Right cardiac atrium (tissue), 5 donors: Measurements from ENCODE around the gene OGFR. TPM values are rescaled to one million over a fixed set of nuclear protein-coding genes. Genes with fewer than 3 reads are reported as not detected.
A peak's percentile ranks its signal among the peaks of the same experiment; 100 is the strongest.

Experiments
- ATAC-seq, 2 donors: fragments of 200-7000 bp; cut with Tn5 transposase; one replicate each; pipeline versions ENCODE4 v1.8.0 to v1.9.1; 2020; ENCODE audit warnings: moderate library complexity in 2 of 2, mild to moderate bottlenecking in 1 of 2
- DNase-seq, 3 donors: peaks; one replicate each; pipeline ENCODE4 v3.0.0-alpha.2; 2020
- H3K27ac ChIP-seq: one replicate; pipeline ENCODE4 v1.5.1; 2013; ENCODE audit warnings: mild to moderate bottlenecking, low read length, control low read depth, moderate library complexity
- H3K27me3 ChIP-seq: one replicate; pipeline ENCODE4 v1.6.1; 2013; ENCODE audit not compliant: control insufficient read depth, insufficient read depth
- H3K4me1 ChIP-seq: one replicate; pipeline ENCODE4 v1.6.1; 2013; ENCODE audit warnings: low read length; ENCODE audit not compliant: control insufficient read depth, insufficient read depth
- H3K4me3 ChIP-seq: one replicate; pipeline ENCODE4 v1.5.1; 2013; ENCODE audit warnings: low read length, control low read depth
- H3K9me3 ChIP-seq: one replicate; pipeline ENCODE4 v1.6.1; 2013; ENCODE audit warnings: low read length; ENCODE audit not compliant: control insufficient read depth
- WGBS: extraction: QIAGEN DNeasy Blood & Tissue Kit; methylation state at CpG from one replicate; pipeline ENCODE4 v1.1.7; 2013; 5-methylcytosine and 5-hydroxymethylcytosine counted together
- intact Hi-C, 4 donors: fragments of 100-400 bp; cut with DNase I; formaldehyde crosslinking; loops; one replicate each; pipeline versions ENCODE4 v1.11.0 to v1.14.0; 2022 to 2023
- polyA plus RNA-seq: library from polyadenylated mRNA; stranded (reverse); fragments of 200-250 nt; gene quantifications from one replicate; pipeline ENCODE4 v1.2.3, GENCODE V29; 2013
- total RNA-seq, 4 donors: library from RNA; stranded (reverse); fragmentation: NEBNext Ultra II Directional; extraction: Animal tissue kit (Norgen Biotek cat#: 25700); gene quantifications; one replicate each; pipeline ENCODE4 v1.2.1, GENCODE V29; 2021
- donor health status: healthy with polysubstance abuse.
- donor health status: DM: no; HTN: yes; CAD: no.
- donor health status: DM: no; HTN: no; CAD: no.
- donor health status: DM: no; HTN: yes; CAD: no; lungs with severe emphysema.
- donor health status: DM: yes; HTN: yes; CAD: no.

OGFR gene
- total and polyA plus RNA-seq, 5 donors = 21.0 to 29.6 (median 24.6) TPM

DNA sequence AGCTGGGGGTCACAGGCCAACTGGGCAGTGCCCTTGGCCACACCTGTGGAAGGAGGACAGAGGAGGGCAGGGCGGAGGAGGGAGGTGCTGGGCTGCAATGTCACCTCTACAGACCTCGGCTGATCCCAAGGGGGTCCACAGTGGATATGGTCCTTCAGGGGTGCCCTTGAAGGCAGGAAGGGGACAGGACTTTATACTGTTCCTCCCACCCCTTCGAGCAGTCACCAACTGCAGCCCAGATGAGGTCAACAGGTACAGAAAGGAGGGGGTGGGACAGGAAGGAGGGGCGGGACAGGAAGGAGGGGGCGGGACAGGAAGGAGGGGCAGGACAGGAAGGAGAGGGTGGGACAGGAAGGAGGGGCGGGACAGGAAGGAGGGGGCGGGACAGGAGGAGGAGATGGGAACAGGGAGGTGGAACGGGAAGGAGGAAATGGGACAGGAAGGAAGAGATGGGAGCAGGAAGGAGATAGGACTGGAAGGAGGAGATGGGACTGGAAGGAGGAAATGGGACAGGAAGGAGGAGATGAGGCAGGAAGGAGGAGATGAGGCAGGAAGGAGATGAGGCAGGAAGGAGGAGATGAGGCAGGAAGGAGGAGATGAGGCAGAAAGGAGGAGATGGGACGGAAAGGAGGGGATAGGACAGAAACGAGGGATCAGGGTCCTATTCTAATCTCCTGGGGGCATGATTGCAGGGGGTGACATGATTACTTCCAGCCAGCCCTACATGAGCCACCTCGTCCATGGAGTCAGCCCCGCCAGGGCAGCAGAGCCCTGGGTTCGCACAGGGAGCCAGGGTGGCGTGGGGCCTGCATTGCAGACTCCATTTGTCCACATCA is 27.7 kb upstream of the OGFR start:
- Histone ChIP-seq H3K27me3 (no peaks in the 10 kb centered on the region), H3K4me1 (no peaks in the 10 kb centered on the region), H3K9me3 (no peaks in the 10 kb centered on the region), H3K27ac (no peak overlapping the region), H3K4me3 (no peak overlapping the region)
- WGBS = 67% methylated on average over 14 of the region's 14 CpGs
- intact Hi-C loops = no loop called here
- DNase-seq (no peak), ATAC-seq (peak in 1 of 2 donors; percentile 48)

DNA sequence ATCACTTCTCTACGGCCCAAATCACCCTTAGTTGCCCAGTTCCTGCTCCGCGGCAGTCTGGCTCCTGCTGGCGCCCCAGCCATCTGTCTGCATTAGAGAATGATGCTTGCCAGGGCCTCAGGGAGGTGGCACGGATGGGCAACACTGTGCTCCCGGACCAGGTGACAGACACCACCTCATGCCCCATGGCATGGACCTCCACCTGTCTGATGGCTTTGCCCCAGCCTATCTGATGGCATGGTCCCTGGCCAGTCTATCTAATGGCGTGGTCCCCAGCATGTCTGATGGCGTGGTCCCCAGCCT is 27.2 kb upstream of the OGFR start:
- DNase-seq (no peak), ATAC-seq (no peak)
- no peak overlapping the region for H3K4me3 ChIP-seq
- no peak overlapping the region for H3K27ac ChIP-seq
- peaks cover under 1% of the 10 kb centered on the region for H3K4me1 ChIP-seq
- H3K9me3 ChIP-seq = no peaks in the 10 kb centered on the region
- no peaks in the 10 kb centered on the region for H3K27me3 ChIP-seq
- intact Hi-C loops = no loop called here
- 91% methylated on average over 8 of the region's 8 CpGs for WGBS

DNA sequence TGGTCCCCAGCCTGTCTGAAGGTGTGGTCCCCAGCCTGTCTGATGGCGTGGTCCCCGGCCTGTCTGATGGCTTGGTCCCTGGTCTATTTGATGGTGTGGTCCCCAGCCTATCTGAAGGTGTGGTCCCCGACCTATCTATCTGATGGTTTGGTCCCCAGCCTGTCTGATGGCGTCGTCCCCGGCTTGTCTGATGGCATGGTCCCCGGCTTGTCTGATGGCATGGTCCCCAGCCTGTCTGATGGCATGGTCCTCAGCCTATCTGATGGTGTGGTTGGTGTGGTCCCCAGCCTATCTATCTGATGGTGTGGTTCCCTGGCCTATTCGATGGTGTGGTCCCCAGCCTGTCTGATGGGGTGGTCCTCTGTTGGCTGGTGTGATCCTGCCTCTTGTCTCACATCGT is 26.6 kb upstream of the OGFR start:
- H3K4me1 ChIP-seq = peaks cover 4% of the 10 kb centered on the region
- 93% methylated on average over 9 of the region's 9 CpGs for WGBS
- DNase-seq (no peak), ATAC-seq (no peak)
- H3K27me3 ChIP-seq = no peaks in the 10 kb centered on the region
- H3K27ac ChIP-seq = no peak overlapping the region
- H3K4me3 ChIP-seq = no peak overlapping the region
- H3K9me3 ChIP-seq = no peaks in the 10 kb centered on the region
- intact Hi-C loops = no loop called here

DNA sequence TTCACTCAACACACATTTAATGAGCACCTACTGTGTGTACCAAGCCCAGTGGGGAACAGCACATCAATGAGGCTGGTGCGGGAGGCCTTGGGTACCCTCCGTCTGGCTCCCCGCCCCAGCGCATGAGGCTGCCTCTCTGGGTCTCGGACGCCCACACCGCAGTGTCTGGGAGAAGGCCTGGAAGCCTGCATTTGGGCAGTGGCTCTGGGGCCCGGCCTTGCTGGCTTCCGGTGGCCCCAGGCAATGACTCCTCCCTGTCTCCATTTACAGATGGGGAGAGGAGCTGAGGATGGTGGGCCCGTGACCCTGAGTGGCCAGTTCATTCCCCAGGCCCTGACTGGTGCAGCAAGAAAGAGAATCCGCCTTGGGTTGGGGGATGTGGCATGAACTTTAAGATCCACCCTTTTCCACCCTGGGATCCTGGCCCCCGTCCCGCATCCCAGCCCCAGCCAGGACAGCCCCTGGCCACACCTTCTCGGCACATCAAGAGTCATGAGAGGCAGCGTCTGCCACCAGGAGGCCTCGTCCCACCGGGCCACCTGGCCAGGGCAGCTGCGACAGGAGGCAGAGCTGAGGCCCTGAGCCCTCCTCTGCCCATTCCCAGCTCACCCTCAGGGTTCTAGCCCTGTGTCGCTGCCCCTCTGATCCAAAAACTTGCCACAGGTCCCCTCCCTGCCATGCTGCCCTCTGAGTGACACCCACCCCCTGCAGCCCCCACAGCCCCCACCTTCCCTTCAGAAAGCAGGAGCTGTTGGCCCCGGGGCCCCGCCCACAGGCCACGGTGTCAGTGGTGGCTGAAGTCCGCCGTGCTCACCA is 25.8 kb upstream of the OGFR start:
- ATAC-seq = no peak
- no peak overlapping the region for H3K27ac ChIP-seq
- WGBS = 77% methylated on average over 24 of the region's 24 CpGs

DNA sequence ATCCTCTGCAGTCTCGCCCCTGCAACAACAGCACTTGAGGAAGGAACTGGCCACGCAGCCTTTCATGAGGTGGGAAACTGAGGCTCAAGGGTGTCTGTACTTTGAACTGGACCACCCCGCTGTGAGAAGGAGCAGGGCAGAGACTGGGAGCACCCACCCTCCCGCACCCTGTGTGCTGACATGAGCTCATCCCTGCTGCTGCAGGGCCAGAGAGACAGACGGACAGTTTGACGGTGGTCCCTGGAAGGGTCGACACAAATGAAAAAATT is 25.3 kb upstream of the OGFR start:
- no peak for ATAC-seq
- Histone ChIP-seq H3K4me1 (peaks cover 4% of the 10 kb centered on the region), H3K27me3 (no peaks in the 10 kb centered on the region), H3K4me3 (no peak overlapping the region), H3K9me3 (no peaks in the 10 kb centered on the region), H3K27ac (no peak overlapping the region)
- 89% methylated on average over 7 of the region's 7 CpGs for WGBS
- DNase-seq = no peak
- intact Hi-C loops = no loop called here

More for the DNA sequence above, 25.8 kb upstream of the OGFR start:
- DNase-seq = no peak
- Histone ChIP-seq H3K4me1 (peaks cover 4% of the 10 kb centered on the region), H3K9me3 (no peaks in the 10 kb centered on the region), H3K4me3 (no peak overlapping the region), H3K27me3 (no peaks in the 10 kb centered on the region)
- intact Hi-C loops = no loop called here

DNA sequence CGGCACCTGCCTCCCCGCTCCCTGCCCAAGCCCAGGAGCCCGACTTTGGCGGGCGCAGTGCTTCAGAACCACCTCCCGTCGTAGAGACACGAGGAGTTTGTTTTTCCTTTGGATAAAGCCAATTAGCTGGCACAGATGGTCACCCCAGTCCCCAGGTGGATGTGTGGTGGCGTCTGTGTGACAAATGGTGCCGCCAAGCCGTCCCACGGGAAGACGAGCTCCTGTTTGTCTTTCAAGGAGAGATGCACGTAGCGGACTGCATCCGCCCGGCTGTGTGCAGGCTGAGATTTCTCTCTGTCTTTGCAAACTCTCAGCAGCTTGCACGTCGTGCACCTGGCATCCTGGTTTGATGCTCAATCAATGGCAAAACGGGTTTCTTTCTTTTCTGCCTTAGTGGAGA is 24.4 kb upstream of the OGFR start:
- H3K4me3 ChIP-seq = no peak overlapping the region
- no peak overlapping the region for H3K27ac ChIP-seq
- no peaks in the 10 kb centered on the region for H3K9me3 ChIP-seq
- peaks cover 4% of the 10 kb centered on the region for H3K4me1 ChIP-seq
- ATAC-seq (no peak), DNase-seq (no peak)
- intact Hi-C loops = loop anchor here in 2 of 4 donors (10.0 kb wide), 1 partner anchor 275 kb away; no protein-coding TSS in a partner anchor
- 76% methylated on average over 20 of the region's 20 CpGs for WGBS
- no peaks in the 10 kb centered on the region for H3K27me3 ChIP-seq

DNA sequence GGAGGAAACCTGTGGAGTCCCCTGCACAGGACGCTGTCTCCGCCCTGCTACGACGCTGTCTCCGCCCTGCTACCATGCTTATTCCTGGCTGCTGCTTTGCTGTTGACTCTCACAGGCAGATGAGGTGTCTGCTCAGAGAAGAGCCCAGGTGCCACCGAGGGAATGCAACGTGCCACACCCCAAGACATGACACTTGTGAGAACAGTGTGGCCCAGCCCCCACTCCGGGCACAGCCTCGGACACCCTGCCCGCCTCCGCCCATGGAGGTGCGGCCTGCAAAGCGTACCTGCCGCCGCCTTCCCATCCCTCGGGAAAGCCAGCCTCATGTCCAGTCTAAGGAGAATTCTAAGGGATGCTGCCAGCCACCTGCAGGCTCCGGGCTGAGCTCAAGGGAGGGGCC is 23.9 kb upstream of the OGFR start:
- Histone ChIP-seq H3K4me1 (peaks cover 4% of the 10 kb centered on the region), H3K4me3 (no peak overlapping the region), H3K27me3 (no peaks in the 10 kb centered on the region), H3K27ac (no peak overlapping the region), H3K9me3 (no peaks in the 10 kb centered on the region)
- ATAC-seq (no peak), DNase-seq (no peak)
- intact Hi-C loops = loop anchor here in 2 of 4 donors (10.0 kb wide), 1 partner anchor 276 kb away; no protein-coding TSS in a partner anchor
- 87% methylated on average over 17 of the region's 17 CpGs for WGBS

DNA sequence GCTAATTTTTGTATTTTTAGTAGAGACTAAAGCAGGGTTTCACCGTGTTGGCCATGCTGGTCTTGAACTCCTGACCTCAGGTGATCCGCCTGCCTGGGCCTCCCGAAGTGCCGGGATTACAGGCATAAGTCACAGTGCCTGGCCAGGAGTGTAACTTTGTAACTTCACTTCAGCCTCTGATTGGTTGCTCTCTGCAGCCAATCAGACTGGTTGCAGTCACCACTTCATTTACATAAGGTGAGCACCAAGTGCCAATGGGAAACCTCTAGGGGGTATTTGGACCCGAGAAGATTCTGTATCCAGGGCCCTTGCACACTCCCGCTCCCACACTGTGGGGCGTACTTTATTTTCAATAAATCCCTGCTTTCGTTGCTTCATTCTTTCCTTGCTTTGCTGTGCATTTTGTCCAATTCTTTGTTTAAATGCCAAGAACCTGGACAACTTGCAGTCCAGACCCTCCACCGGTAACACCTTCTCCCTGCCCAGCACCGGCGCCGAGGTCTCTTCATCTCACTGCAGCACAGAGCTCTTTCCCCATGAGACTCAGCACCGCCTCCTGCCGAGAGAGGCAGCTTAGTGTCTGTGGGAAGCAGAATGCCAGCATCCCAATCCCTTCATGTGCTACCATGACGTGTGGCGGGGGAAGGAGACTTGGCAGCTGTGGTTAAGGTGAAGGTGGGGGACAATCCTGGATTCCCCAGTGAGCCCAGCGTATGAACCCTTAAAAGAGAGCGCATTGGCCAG is 22.3 kb upstream of the OGFR start:
- 77% methylated on average over 18 of the region's 18 CpGs for WGBS
- DNase-seq (no peak), ATAC-seq (no peak)
- intact Hi-C loops = loop anchor here in 2 of 4 donors (10.0 kb wide), 1 partner anchor 278 kb away; no protein-coding TSS in a partner anchor
- peaks cover 4% of the 10 kb centered on the region for H3K4me1 ChIP-seq
- H3K27ac ChIP-seq = no peak overlapping the region
- no peaks in the 10 kb centered on the region for H3K27me3 ChIP-seq
- no peaks in the 10 kb centered on the region for H3K9me3 ChIP-seq
- H3K4me3 ChIP-seq = no peak overlapping the region

DNA sequence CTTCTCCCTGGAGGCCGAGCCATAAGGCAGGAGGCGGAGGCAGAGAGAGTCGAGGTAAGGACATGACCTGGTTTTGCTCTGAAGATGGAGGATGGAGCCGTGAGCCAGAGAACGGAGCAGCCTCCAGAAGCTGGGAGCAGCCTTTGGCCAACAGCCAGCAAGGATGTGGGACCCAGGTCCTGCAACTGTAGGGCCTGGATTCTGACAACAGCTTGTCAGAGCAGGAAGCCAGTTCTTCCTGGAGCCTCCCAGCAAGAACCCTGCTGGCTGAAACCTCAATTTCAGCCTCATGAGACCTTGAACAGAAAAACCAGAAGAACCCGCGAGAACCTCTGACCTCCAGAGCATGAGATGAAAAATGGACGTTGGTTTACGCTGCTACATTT is 21.7 kb upstream of the OGFR start:
- ATAC-seq (peak in 1 of 2 donors; percentile 50), DNase-seq (no peak)
- Histone ChIP-seq H3K4me3 (no peak overlapping the region), H3K9me3 (no peaks in the 10 kb centered on the region), H3K27me3 (no peaks in the 10 kb centered on the region), H3K27ac (no peak overlapping the region), H3K4me1 (peaks cover 4% of the 10 kb centered on the region)
- intact Hi-C loops = loop anchor here in 2 of 4 donors (10.0 kb wide), 1 partner anchor 278 kb away; no protein-coding TSS in a partner anchor
- WGBS = 44% methylated on average over 9 of the region's 9 CpGs

DNA sequence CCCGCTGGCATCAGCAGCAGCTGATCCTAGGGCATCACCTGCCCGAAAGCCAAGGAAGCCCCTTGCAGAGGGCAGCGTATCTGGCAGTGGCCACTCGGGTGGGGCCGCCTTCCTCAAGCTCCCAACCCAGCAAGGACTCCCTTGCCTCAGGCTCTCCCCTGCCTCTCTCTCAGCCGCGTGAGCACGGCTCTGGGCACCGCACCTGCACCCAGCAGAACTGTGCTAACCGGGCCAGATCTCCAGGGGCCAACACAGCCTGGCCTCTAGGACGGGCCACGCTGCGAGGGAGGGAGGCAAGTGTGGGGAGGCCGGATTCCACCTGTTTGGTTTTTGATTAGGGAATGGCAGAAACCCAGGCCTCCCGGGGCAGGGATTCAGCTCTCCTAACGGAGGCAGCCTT is 20.1 kb upstream of the OGFR start:
- H3K27ac ChIP-seq = no peak overlapping the region
- H3K4me1 ChIP-seq = peaks cover 4% of the 10 kb centered on the region
- H3K27me3 ChIP-seq = no peaks in the 10 kb centered on the region
- ATAC-seq = peak in 1 of 2 donors; percentile 15
- H3K4me3 ChIP-seq = no peak overlapping the region
- intact Hi-C loops = loop anchor here in 2 of 4 donors (10.0 kb wide), 1 partner anchor 280 kb away; no protein-coding TSS in a partner anchor
- WGBS = 88% methylated on average over 16 of the region's 16 CpGs
- DNase-seq = no peak
- H3K9me3 ChIP-seq = no peaks in the 10 kb centered on the region

DNA sequence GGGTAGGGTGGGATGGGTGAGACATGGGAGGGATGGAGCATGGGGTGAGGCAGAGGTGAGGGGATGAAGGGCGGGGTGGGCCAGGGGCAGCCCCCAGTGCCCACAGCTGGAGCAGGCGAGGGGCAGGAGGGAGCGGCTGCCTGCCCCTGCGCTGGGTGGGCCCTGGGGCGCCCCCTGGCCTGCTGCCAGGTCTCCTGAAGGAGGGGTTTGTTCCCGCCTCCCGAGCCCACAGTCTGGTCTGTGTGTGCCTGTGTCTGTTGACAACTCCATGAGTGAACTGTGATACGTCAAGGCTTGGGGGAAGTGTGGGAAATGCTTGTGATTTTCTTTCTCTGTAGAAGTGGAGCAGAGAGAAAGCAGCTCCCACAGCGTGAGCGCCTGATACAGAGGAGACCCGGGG is 19.2 kb upstream of the OGFR start:
- Histone ChIP-seq H3K4me3 (no peak overlapping the region), H3K27ac (no peak overlapping the region), H3K27me3 (no peaks in the 10 kb centered on the region), H3K4me1 (peaks cover 4% of the 10 kb centered on the region), H3K9me3 (no peaks in the 10 kb centered on the region)
- ATAC-seq (no peak), DNase-seq (no peak)
- WGBS = 55% methylated on average over 11 of the region's 11 CpGs
- intact Hi-C loops = loop anchor here in 3 of 4 donors (5.0 to 10.0 kb wide), 3 partner anchors 98 to 288 kb away; no protein-coding TSS in a partner anchor
